Liver (tissue), 3 donors: ENCODE results near the gene MLLT6.

ENCODE experiments used
- GABPA ChIP-seq, 2 donors: IDR thresholded peaks in 1 of 2; conservative IDR thresholded peaks in 1 of 2; 2 replicates each; pipeline ENCODE4 v1.6.1; 2016; ENCODE audit warnings: antibody characterized with exemption in 2 of 2, mild to moderate bottlenecking in 1 of 2, moderate library complexity in 1 of 2
- RAD21 ChIP-seq, 2 donors: IDR thresholded peaks; 2 replicates each; pipeline ENCODE4 v1.6.1; 2016; ENCODE audit warnings: antibody characterized with exemption in 2 of 2, mild to moderate bottlenecking in 2 of 2
- TAF1 ChIP-seq: conservative IDR thresholded peaks from 2 replicates; pipeline ENCODE4 v1.6.1; 2016; ENCODE audit warnings: antibody characterized with exemption, mild to moderate bottlenecking
- TF ChIP-seq, protein P1 (sequence below): fragments of 150-350 bp; IDR thresholded peaks from 2 replicates; pipeline ENCODE4 v1.5.1; 2017; ENCODE audit warnings: improper control_type of control experiment, low read depth, low read length; ENCODE audit not compliant: missing input control
- TF ChIP-seq, protein P2 (sequence below): IDR thresholded peaks from 2 replicates; pipeline ENCODE4 v1.6.1; 2016; ENCODE audit warnings: antibody characterized with exemption
- TF ChIP-seq, protein P3 (sequence below): IDR thresholded peaks from 2 replicates; pipeline ENCODE4 v1.6.1; 2016; ENCODE audit warnings: antibody characterized with exemption
- TF ChIP-seq, protein P4 (sequence below): IDR thresholded peaks from 2 replicates; pipeline ENCODE4 v1.6.1; 2016; ENCODE audit warnings: antibody characterized with exemption, mild to moderate bottlenecking
- TF ChIP-seq, protein P5 (sequence below): IDR thresholded peaks from 2 replicates; pipeline ENCODE4 v1.6.1; 2016; ENCODE audit warnings: antibody characterized with exemption
- donor health status: healthy.
- donor health status: healthy.

DNA sequence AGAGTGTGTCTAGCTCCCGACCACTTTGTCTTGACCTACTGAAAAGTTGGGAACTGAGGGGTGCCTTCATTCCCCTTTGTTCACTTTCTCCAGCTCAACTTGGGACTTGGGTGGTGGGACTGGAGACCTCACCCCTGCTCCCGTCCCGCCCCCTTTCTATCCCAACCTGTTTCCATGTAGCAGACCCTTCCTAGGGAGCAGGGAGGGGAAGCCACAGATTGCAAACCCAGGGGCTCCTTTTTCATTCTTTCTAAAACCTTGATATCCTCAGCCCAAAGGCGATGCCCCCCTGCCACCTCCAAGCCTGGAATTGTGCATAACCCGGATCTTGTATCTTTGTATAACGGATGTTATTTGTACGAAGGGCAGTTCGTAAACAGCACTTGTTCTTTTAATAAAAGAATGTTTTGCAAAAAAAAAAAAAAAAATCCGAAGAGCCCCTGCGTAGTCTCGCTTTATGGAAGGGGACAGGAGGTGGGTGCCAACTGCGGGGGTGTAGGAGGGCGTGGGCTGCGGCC lies 24.4 kb downstream of the MLLT6 start:
- TF ChIP-seq, protein P1, sequence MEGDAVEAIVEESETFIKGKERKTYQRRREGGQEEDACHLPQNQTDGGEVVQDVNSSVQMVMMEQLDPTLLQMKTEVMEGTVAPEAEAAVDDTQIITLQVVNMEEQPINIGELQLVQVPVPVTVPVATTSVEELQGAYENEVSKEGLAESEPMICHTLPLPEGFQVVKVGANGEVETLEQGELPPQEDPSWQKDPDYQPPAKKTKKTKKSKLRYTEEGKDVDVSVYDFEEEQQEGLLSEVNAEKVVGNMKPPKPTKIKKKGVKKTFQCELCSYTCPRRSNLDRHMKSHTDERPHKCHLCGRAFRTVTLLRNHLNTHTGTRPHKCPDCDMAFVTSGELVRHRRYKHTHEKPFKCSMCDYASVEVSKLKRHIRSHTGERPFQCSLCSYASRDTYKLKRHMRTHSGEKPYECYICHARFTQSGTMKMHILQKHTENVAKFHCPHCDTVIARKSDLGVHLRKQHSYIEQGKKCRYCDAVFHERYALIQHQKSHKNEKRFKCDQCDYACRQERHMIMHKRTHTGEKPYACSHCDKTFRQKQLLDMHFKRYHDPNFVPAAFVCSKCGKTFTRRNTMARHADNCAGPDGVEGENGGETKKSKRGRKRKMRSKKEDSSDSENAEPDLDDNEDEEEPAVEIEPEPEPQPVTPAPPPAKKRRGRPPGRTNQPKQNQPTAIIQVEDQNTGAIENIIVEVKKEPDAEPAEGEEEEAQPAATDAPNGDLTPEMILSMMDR = no peak
- TF ChIP-seq TAF1 (no peak), GABPA (IDR thresholded peaks at IDR 0.05 in 1 of 2, conservative IDR thresholded peaks at IDR 0.05 in 1 of 2) (no peak), RAD21 (IDR thresholded peaks at IDR 0.05) (no peak)
- TF ChIP-seq, protein P2, sequence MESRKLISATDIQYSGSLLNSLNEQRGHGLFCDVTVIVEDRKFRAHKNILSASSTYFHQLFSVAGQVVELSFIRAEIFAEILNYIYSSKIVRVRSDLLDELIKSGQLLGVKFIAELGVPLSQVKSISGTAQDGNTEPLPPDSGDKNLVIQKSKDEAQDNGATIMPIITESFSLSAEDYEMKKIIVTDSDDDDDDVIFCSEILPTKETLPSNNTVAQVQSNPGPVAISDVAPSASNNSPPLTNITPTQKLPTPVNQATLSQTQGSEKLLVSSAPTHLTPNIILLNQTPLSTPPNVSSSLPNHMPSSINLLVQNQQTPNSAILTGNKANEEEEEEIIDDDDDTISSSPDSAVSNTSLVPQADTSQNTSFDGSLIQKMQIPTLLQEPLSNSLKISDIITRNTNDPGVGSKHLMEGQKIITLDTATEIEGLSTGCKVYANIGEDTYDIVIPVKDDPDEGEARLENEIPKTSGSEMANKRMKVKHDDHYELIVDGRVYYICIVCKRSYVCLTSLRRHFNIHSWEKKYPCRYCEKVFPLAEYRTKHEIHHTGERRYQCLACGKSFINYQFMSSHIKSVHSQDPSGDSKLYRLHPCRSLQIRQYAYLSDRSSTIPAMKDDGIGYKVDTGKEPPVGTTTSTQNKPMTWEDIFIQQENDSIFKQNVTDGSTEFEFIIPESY = no peak
- TF ChIP-seq, protein P3, sequence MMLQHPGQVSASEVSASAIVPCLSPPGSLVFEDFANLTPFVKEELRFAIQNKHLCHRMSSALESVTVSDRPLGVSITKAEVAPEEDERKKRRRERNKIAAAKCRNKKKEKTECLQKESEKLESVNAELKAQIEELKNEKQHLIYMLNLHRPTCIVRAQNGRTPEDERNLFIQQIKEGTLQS = no peak
- TF ChIP-seq, protein P4, sequence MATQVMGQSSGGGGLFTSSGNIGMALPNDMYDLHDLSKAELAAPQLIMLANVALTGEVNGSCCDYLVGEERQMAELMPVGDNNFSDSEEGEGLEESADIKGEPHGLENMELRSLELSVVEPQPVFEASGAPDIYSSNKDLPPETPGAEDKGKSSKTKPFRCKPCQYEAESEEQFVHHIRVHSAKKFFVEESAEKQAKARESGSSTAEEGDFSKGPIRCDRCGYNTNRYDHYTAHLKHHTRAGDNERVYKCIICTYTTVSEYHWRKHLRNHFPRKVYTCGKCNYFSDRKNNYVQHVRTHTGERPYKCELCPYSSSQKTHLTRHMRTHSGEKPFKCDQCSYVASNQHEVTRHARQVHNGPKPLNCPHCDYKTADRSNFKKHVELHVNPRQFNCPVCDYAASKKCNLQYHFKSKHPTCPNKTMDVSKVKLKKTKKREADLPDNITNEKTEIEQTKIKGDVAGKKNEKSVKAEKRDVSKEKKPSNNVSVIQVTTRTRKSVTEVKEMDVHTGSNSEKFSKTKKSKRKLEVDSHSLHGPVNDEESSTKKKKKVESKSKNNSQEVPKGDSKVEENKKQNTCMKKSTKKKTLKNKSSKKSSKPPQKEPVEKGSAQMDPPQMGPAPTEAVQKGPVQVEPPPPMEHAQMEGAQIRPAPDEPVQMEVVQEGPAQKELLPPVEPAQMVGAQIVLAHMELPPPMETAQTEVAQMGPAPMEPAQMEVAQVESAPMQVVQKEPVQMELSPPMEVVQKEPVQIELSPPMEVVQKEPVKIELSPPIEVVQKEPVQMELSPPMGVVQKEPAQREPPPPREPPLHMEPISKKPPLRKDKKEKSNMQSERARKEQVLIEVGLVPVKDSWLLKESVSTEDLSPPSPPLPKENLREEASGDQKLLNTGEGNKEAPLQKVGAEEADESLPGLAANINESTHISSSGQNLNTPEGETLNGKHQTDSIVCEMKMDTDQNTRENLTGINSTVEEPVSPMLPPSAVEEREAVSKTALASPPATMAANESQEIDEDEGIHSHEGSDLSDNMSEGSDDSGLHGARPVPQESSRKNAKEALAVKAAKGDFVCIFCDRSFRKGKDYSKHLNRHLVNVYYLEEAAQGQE = no peak
- TF ChIP-seq, protein P5, sequence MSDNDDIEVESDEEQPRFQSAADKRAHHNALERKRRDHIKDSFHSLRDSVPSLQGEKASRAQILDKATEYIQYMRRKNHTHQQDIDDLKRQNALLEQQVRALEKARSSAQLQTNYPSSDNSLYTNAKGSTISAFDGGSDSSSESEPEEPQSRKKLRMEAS = no peak
